ENCODE results near the gene ZNF599. TPM values are rescaled to one million over a fixed set of nuclear protein-coding genes. Genes with fewer than 3 reads are reported as not detected.

The ZNF599 gene
- total and polyA plus RNA-seq, 2 of the 13 experiments (the other 11 are each of a cell fraction or from before 2014, with no cell fraction given) = 5.8 to 7.3 TPM

DNA sequence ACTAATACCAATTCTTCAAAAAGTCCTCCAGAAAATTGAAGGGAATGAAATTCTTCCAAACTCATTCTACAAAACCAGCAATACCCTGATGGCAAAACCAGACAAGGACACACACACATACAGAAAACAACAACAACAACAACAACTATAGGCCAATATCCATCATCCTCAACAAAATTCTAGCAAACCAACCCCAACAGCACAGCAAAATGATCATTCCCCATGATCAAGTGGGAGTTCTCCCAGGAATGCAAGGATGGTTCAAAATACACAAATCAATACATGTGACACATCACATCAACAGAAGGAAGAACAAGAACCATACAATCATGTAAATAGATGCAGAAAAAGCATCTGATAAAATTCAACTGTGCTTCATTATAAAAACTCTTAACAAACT, 57.7 kb downstream of the ZNF599 start:
- Histone ChIP-seq H4K20me1 (ENCODE audit: insufficient read depth, low read length) (no peaks in the 10 kb centered on the region), H3K9ac (ENCODE audit: insufficient read depth, low read depth, low read length) (no peak overlapping the region), H2AFZ (ENCODE audit: low read length) (no peak overlapping the region), H3K27me3 (ENCODE audit: control insufficient read depth in 1 of 2, insufficient read depth in 2 of 2, low read length in 2 of 2) (peaks cover 0 to 5% of the 10 kb centered on the region in 2 experiments; a peak in 1 of 5 replicates), H3K4me2 (ENCODE audit: low read depth, low read length) (no peak overlapping the region), H3K4me1 (ENCODE audit: insufficient read depth, low read length) (no peaks in the 10 kb centered on the region), H3K27ac (ENCODE audit: extremely low read length, insufficient read depth, low read length) (no peak overlapping the region), H3K36me3 (replicated peaks in 1 of 2; ENCODE audit: control insufficient read depth in 1 of 2, insufficient read depth in 2 of 2, low read length in 2 of 2) (no peaks in the 10 kb centered on the region), H3K4me3 (replicated peaks in 1 of 3; ENCODE audit: insufficient read depth in 1 of 3, low read depth in 2 of 3, low read length in 3 of 3) (no peak overlapping the region), H3K9me3 (ENCODE audit: low read length) (peaks cover 5% of the 10 kb centered on the region; the same call in 1 of the 2 replicates), H3K79me2 (ENCODE audit: insufficient read depth, low read length) (no peaks in the 10 kb centered on the region)
- no peak for TF ChIP-seq MTA3 (CRISPR knock-in tag; IDR thresholded peaks at IDR 0.05)
- TF ChIP-seq CCDC6 (CRISPR knock-in tag; IDR thresholded peaks at IDR 0.05) = no peak
- in situ Hi-C loops (cut with HindIII; ENCODE audit: extremely low pct_ligation_motif_present, low pct_unique_long_range_greater_than_20kb) = loop anchor here (10.0 kb wide), 1 partner anchor 211 kb away; no protein-coding TSS in a partner anchor
- DNase-seq (ENCODE audit: low spot score) = no peak
- FAIRE-seq = no peak
- no peak for ATAC-seq
- intact Hi-C loops (cut with micrococcal nuclease; ENCODE audit: unreplicated experiment) = no loop called here
- CTCF ChIA-PET (ENCODE audit: low intra/inter-chr PET ratio, low total read pairs) = no interaction called here
- POLR2A ChIA-PET = no interaction called here
- no TSS peak for BruUV-seq (replicated peaks)

DNA sequence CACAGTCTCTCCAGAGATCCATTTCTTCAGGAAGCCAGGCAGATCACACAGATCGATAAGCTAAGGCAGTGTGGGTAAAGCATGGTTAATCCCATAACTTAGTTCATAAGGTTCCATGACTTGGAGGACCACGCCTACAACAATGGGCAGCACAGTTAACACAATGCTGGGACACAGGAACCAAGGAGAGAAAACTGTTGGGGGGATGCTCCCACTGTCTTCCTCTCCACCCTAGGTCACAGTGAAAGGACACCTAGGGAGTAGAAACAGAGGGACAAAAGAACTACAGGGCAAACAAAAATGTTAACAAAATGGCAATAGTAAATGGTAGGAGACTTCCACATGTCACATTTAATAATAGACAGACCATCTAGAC, 59.8 kb downstream of the ZNF599 start:
- Histone ChIP-seq H4K20me1 (ENCODE audit: insufficient read depth, low read length) (no peaks in the 10 kb centered on the region), H2AFZ (ENCODE audit: low read length) (no peak overlapping the region), H3K27me3 (ENCODE audit: control insufficient read depth in 1 of 2, insufficient read depth in 2 of 2, low read length in 2 of 2) (peaks cover 0 to 5% of the 10 kb centered on the region in 2 experiments; a peak in 1 of 5 replicates), H3K27ac (ENCODE audit: extremely low read length, insufficient read depth, low read length) (no peak overlapping the region), H3K4me3 (replicated peaks in 1 of 3; ENCODE audit: insufficient read depth in 1 of 3, low read depth in 2 of 3, low read length in 3 of 3) (no peak overlapping the region), H3K9me3 (ENCODE audit: low read length) (peaks cover 5% of the 10 kb centered on the region; the same call in 1 of the 2 replicates), H3K79me2 (ENCODE audit: insufficient read depth, low read length) (no peaks in the 10 kb centered on the region), H3K4me2 (ENCODE audit: low read depth, low read length) (no peak overlapping the region), H3K4me1 (ENCODE audit: insufficient read depth, low read length) (no peaks in the 10 kb centered on the region), H3K36me3 (replicated peaks in 1 of 2; ENCODE audit: control insufficient read depth in 1 of 2, insufficient read depth in 2 of 2, low read length in 2 of 2) (no peaks in the 10 kb centered on the region), H3K9ac (ENCODE audit: insufficient read depth, low read depth, low read length) (no peak overlapping the region)
- BruUV-seq (replicated peaks) = no TSS peak
- in situ Hi-C loops (cut with HindIII; ENCODE audit: extremely low pct_ligation_motif_present, low pct_unique_long_range_greater_than_20kb) (loop anchor here (5.0 to 10.0 kb wide), 2 partner anchors 76 to 208 kb away; no protein-coding TSS in a partner anchor), intact Hi-C loops (cut with micrococcal nuclease; ENCODE audit: unreplicated experiment) (no loop called here)
- no peak for FAIRE-seq
- 44% methylated on average over 2 of the region's 2 CpGs for WGBS (ENCODE audit: low lambda C conversion rate)
- no peak for DNase-seq (ENCODE audit: low spot score)
- CTCF ChIA-PET (ENCODE audit: low intra/inter-chr PET ratio, low total read pairs) = interaction anchor here (1.9 to 3.4 kb wide), 4 partner anchors 73 to 243 kb away, joined by 7 to 45 read pairs (median 26); no protein-coding TSS in a partner anchor
- POLR2A ChIA-PET = no interaction called here
- no peak for ATAC-seq
- no peak for TF ChIP-seq DNMT3B (CRISPR knock-in tag; conservative IDR thresholded peaks at IDR 0.05)
- no peak for TF ChIP-seq RNF2 (conservative IDR thresholded peaks at IDR 0.05; ENCODE audit: low read depth)
- no peak for TF ChIP-seq TBP (CRISPR knock-in tag; IDR thresholded peaks at IDR 0.05)
- TF ChIP-seq ZKSCAN8 (CRISPR knock-in tag; IDR thresholded peaks at IDR 0.05; ENCODE audit: borderline replicate concordance) = no peak
- no peak for TF ChIP-seq ZBTB1 (CRISPR knock-in tag; IDR thresholded peaks at IDR 0.05; ENCODE audit: borderline replicate concordance)
- no peak for TF ChIP-seq TEAD2 (CRISPR knock-in tag; IDR thresholded peaks at IDR 0.05)
- TF ChIP-seq RXRB (CRISPR knock-in tag; IDR thresholded peaks at IDR 0.05; ENCODE audit: borderline replicate concordance) = no peak
- no peak for TF ChIP-seq HNF4G (IDR thresholded peaks at IDR 0.05; ENCODE audit: borderline replicate concordance, low read depth, low read length)
- no peak for TF ChIP-seq HNF4G (CRISPR knock-in tag; IDR thresholded peaks at IDR 0.05; ENCODE audit: borderline replicate concordance, low read depth)
- no peak for TF ChIP-seq ZNF552 (CRISPR knock-in tag; IDR thresholded peaks at IDR 0.05; ENCODE audit: borderline replicate concordance)
- TF ChIP-seq, protein P1, sequence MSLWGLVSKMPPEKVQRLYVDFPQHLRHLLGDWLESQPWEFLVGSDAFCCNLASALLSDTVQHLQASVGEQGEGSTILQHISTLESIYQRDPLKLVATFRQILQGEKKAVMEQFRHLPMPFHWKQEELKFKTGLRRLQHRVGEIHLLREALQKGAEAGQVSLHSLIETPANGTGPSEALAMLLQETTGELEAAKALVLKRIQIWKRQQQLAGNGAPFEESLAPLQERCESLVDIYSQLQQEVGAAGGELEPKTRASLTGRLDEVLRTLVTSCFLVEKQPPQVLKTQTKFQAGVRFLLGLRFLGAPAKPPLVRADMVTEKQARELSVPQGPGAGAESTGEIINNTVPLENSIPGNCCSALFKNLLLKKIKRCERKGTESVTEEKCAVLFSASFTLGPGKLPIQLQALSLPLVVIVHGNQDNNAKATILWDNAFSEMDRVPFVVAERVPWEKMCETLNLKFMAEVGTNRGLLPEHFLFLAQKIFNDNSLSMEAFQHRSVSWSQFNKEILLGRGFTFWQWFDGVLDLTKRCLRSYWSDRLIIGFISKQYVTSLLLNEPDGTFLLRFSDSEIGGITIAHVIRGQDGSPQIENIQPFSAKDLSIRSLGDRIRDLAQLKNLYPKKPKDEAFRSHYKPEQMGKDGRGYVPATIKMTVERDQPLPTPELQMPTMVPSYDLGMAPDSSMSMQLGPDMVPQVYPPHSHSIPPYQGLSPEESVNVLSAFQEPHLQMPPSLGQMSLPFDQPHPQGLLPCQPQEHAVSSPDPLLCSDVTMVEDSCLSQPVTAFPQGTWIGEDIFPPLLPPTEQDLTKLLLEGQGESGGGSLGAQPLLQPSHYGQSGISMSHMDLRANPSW (CRISPR knock-in tag; IDR thresholded peaks at IDR 0.05; ENCODE audit: borderline replicate concordance) = no peak
- TF ChIP-seq NBN (conservative IDR thresholded peaks at IDR 0.05) = no peak
- TF ChIP-seq, protein P2, sequence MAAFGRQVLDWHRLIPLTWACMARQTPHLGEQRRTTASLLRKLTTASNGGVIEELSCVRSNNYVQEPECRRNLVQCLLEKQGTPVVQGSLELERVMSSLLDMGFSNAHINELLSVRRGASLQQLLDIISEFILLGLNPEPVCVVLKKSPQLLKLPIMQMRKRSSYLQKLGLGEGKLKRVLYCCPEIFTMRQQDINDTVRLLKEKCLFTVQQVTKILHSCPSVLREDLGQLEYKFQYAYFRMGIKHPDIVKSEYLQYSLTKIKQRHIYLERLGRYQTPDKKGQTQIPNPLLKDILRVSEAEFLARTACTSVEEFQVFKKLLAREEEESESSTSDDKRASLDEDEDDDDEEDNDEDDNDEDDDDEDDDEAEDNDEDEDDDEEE (CRISPR knock-in tag; IDR thresholded peaks at IDR 0.05) = no peak
- no peak for TF ChIP-seq DPF2 (CRISPR knock-in tag; IDR thresholded peaks at IDR 0.05; ENCODE audit: borderline replicate concordance, low read depth)
- no peak for TF ChIP-seq ZBTB7A (CRISPR knock-in tag; IDR thresholded peaks at IDR 0.05)

All from HepG2 (cell line).